ENCODE results near the gene TRPM3.
A peak's percentile ranks its signal among the peaks of the same experiment; 100 is the strongest.

Gene TRPM3

DNA sequence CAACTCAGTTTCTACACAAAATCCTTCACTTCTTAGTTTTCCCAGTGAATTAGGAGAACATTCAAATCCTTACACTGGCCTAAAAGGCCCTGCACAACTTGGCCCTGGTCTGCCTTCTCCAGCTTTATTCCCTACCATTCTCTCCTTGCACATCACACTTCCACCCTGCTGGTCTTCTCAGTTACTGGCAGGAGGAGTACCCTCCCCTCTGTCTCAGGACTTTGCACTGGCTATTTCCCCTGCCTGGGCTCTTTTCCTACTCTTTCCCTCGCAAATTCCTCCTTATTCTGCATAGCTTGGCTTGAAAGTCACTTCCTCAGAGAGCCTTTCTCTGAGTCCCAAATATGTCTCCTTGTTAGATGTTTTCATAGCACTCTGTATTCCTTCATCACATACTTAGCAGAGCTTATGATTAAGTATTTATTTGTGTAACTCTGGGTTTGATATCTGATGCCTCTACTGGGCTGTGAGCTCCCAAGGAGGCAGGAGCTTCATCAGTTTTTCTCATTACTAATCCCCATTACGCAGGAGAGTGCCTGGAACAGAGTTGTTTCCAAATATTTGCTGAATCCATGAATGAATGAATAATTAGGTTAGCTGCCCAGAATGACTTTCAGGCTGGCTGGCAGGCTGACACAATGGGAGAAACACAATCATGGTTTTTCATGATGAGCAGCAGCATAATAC lies 547.1 kb downstream of the TRPM3 start:
- peak overlapping the region; percentile 56 to 80 for H3K27ac ChIP-seq
- DNase-seq (ENCODE audit: low spot score), result no peak
- TF ChIP-seq CTCF (IDR thresholded peaks at IDR 0.05), result no peak
- no peak overlapping the region for H3K4me3 ChIP-seq

DNA sequence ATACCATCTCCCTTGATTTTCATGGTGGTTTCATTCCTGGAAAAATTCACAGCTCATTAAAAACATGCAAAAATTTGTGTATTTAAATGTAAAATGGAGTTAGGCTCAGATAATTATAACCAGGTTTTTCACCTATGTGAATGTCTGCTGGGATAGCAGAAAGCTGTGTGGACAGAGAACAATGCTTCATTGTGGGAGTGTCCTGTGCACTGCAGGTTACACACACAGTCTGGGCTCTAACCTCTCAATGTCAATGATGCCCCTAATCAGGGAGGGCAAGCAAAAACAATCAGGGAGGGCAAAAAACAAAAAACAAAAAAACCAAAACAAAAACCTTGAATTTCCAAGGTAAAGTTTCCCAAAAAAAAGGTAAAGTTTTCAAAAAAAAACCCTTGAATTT lies 548.1 kb downstream of the TRPM3 start:
- H3K4me3 ChIP-seq, result no peak overlapping the region
- DNase-seq (ENCODE audit: low spot score), result no peak
- TF ChIP-seq CTCF (IDR thresholded peaks at IDR 0.05), result no peak
- peak overlapping the region in 1 of 2 donors; percentile 35 for H3K27ac ChIP-seq

GRCh38 chr9:70571258-70571657 lies 550.2 kb downstream of the TRPM3 start:
- no peak for DNase-seq (ENCODE audit: low spot score)
- no peak for TF ChIP-seq CTCF (IDR thresholded peaks at IDR 0.05)
- Histone ChIP-seq H3K4me3 (no peak overlapping the region), H3K27ac (no peak overlapping the region)

- no peak for DNase-seq (ENCODE audit: low spot score)
- H3K4me3 ChIP-seq, result no peak overlapping the region
- no peak for TF ChIP-seq CTCF (IDR thresholded peaks at IDR 0.05)
- no peak overlapping the region for H3K27ac ChIP-seq
Measured at GRCh38 chr9:70569791-70570190, 551.6 kb downstream of the TRPM3 start.

DNA sequence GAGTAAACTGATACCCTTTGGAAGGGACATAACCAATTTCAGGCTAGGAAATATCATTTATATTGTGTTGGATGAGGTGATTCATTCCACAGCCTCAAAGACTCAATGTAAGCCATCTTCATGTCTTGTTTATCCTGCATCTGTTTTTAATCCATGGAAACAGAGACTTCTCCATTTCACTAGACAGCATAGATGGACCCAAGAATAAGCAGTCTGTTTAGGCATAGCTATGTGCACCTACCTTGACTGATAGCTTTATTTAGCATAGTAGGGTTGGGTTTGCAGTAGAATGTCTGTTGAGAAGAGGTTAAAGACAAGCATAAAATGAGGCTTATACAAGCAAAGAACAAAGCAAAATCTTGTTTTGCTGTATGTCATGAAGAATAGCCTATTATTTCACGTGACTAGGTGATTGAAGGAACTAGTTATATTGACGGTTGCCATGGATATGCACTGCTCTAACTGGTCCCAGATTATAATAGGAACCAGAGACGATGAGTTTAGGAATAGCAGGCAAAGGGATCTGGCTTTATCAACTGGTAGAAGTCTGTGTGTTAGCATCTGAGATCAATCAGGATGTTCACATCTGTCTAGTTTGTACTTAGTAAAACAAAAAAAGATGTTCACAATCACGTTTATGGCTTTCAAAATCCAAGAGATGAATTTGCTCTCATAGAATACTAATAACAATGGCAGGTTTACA lies 552.2 kb downstream of the TRPM3 start:
- Histone ChIP-seq H3K27ac (no peak overlapping the region), H3K4me3 (no peak overlapping the region)
- TF ChIP-seq CTCF (IDR thresholded peaks at IDR 0.05), result no peak
- no peak for DNase-seq (ENCODE audit: low spot score)

- Histone ChIP-seq H3K4me3 (no peak overlapping the region), H3K27ac (peak overlapping the region in 1 of 2 donors; percentile 24)
- TF ChIP-seq CTCF (IDR thresholded peaks at IDR 0.05), result no peak
- DNase-seq (ENCODE audit: low spot score), result no peak
Measured at GRCh38 chr9:70567511-70567910, 553.9 kb downstream of the TRPM3 start.

- no peak overlapping the region for H3K27ac ChIP-seq
- TF ChIP-seq CTCF (IDR thresholded peaks at IDR 0.05), result no peak
- H3K4me3 ChIP-seq, result no peak overlapping the region
- DNase-seq (ENCODE audit: low spot score), result no peak
Measured at GRCh38 chr9:70566751-70567150, 554.7 kb downstream of the TRPM3 start.

Measured in coronary artery (tissue), 2 donors.